K562 (cell line): ENCODE results near the gene ZKSCAN7. TPM values are rescaled to one million over a fixed set of nuclear protein-coding genes. Genes with fewer than 3 reads are reported as not detected.
A peak's percentile ranks its signal among the peaks of the same experiment; 100 is the strongest.

Experiments
- ARID2 ChIP-seq: fragments of 450-650 bp; IDR thresholded peaks from 2 replicates; pipeline ENCODE4 v1.6.1; 2017; ENCODE audit warnings: antibody characterized with exemption, mild to moderate bottlenecking
- CBX8 ChIP-seq: fragments of 200-600 bp; sonication (generic); IDR thresholded peaks from 2 replicates; pipeline ENCODE4 v1.6.1; 2012; ENCODE audit warnings: borderline replicate concordance, mixed run types, low read depth, mild to moderate bottlenecking, moderate library complexity, mixed read lengths, low read length, control low read depth, inconsistent platforms; ENCODE audit not compliant: poor library complexity, severe bottlenecking; ENCODE audit errors: extremely low read depth
- ELF4 ChIP-seq: fragments of 450-650 bp; formaldehyde crosslinking; IDR thresholded peaks from 2 replicates; pipeline ENCODE4 v1.4.0; 2022; ENCODE audit warnings: missing genetic modification characterization
- HNRNPLL ChIP-seq: fragments of 200-400 bp; formaldehyde crosslinking; IDR thresholded peaks from 2 replicates; pipeline ENCODE4 v1.6.1; 2017; ENCODE audit warnings: low read length, low read depth, mild to moderate bottlenecking; ENCODE audit not compliant: poor library complexity, severe bottlenecking
- MYBL2 ChIP-seq, 2 experiments: fragments of 450-650 bp in 1 of 2; sonication (generic) in 1 of 2; formaldehyde crosslinking in 1 of 2; IDR thresholded peaks; 2 replicates each; pipeline versions ENCODE4 v1.6.1 to v1.8.1; 2017 to 2022; ENCODE audit warnings: borderline replicate concordance in 1 of 2, inconsistent platforms in 1 of 2, low read depth in 1 of 2, mild to moderate bottlenecking in 1 of 2, missing genetic modification reagents in 1 of 2, moderate library complexity in 1 of 2
- NFYB ChIP-seq: IDR thresholded peaks from 2 replicates; pipeline ENCODE4 v1.6.1; 2011; ENCODE audit warnings: mild to moderate bottlenecking, moderate library complexity; ENCODE audit not compliant: insufficient read length; ENCODE audit errors: extremely low read depth
- POLR2A ChIP-seq: fragments of 450-650 bp; conservative IDR thresholded peaks from 2 replicates; pipeline ENCODE4 v1.6.1; 2016
- SRSF9 ChIP-seq: fragments of 200-400 bp; formaldehyde crosslinking; IDR thresholded peaks from 2 replicates; pipeline ENCODE4 v1.6.1; 2017; ENCODE audit warnings: low read depth, low read length, borderline replicate concordance
- TBL1XR1 ChIP-seq, 2 experiments: IDR thresholded peaks; 2 replicates each; pipeline ENCODE4 v1.6.1; 2012; ENCODE audit warnings: improper control_type of control experiment in 2 of 2, low read length in 2 of 2, mild to moderate bottlenecking in 1 of 2
- ZNF224 ChIP-seq: sonication (generic); formaldehyde crosslinking; IDR thresholded peaks from 2 replicates; pipeline ENCODE4 v1.8.0; 2022; ENCODE audit warnings: mild to moderate bottlenecking, missing genetic modification reagents
- ZNF445 ChIP-seq: fragments of 250-450 bp; sonication (Bioruptor Pico); IDR thresholded peaks from 2 replicates; pipeline ENCODE4 v1.4.0; 2020; ENCODE audit warnings: low read depth, mild to moderate bottlenecking, moderate library complexity
- polyA plus RNA-seq, 8 experiments: library from polyadenylated mRNA; depleted of rRNA in 4 of 8; stranded (reverse) in 5 of 8; unstranded in 3 of 8; fragments of >200 nt; fragmentation: Nextera tagmentation in 2 of 8; fragmentation: Illumina TruSeq in 1 of 8; extraction: Ambion mirVana in 2 of 8; extraction: Trizol in 1 of 8; gene quantifications; 2 replicates each; pipeline versions ENCODE4 v1.2.1 to v1.2.3, GENCODE V29; 2011 to 2014; ENCODE audit warnings: inconsistent platforms in 1 of 8, missing spikeins in 1 of 8
- total RNA-seq, 7 experiments: library from RNA; depleted of rRNA in 6 of 7; stranded (reverse); fragments of >200 nt in 6 of 7; fragmentation: Illumina TruSeq in 2 of 7; extraction: Trizol in 2 of 7; gene quantifications; 2 replicates each; pipeline versions ENCODE4 v1.2.1 to v1.2.3, GENCODE V29; 2011 to 2021; ENCODE audit warnings: low replicate concordance in 1 of 7
- TF ChIP-seq, protein P1 (sequence below), 3 experiments: IDR thresholded peaks in 2 of 3; conservative IDR thresholded peaks in 1 of 3; 2 replicates each; pipeline ENCODE4 v1.5.1; 2011 to 2012; ENCODE audit warnings: low read length in 3 of 3, mild to moderate bottlenecking in 3 of 3, control low read depth in 2 of 3, improper control_type of control experiment in 1 of 3, inconsistent platforms in 1 of 3, low read depth in 1 of 3, mixed read lengths in 1 of 3, moderate library complexity in 1 of 3; ENCODE audit not compliant: insufficient read depth in 2 of 3
- TF ChIP-seq, protein P2 (sequence below), 2 experiments: fragments of 450-650 bp; formaldehyde crosslinking in 1 of 2; IDR thresholded peaks; 2 replicates each; pipeline versions ENCODE4 v1.4.0 to v1.6.1; 2014 to 2020; ENCODE audit warnings: mild to moderate bottlenecking in 2 of 2, borderline replicate concordance in 1 of 2, low read depth in 1 of 2

The ZKSCAN7 gene
- total and polyA plus RNA-seq, 9 of the 15 experiments (the other 6 are each of a cell fraction or from before 2014, with no cell fraction given), result not detected

DNA sequence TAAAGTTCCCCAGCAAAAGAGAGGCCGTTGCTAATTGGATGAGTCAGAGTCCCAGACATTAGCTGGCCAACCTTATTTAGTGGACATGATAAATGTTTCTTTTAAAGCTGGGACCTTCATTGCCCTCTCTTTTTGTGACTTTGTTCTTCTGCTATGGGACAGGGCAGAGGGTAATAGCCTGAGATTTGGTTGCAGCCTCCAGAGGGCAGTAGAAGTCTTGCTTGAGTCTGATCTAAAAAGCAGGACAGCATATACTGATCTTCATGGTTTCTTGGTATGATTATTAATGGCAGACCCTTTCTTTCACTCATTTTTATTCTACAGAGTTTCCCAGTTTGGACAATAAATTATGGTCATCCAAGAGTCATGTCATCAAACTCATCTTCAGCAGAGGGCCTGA is 25.1 kb upstream of the ZKSCAN7 start (continued):
- TF ChIP-seq, protein P1, sequence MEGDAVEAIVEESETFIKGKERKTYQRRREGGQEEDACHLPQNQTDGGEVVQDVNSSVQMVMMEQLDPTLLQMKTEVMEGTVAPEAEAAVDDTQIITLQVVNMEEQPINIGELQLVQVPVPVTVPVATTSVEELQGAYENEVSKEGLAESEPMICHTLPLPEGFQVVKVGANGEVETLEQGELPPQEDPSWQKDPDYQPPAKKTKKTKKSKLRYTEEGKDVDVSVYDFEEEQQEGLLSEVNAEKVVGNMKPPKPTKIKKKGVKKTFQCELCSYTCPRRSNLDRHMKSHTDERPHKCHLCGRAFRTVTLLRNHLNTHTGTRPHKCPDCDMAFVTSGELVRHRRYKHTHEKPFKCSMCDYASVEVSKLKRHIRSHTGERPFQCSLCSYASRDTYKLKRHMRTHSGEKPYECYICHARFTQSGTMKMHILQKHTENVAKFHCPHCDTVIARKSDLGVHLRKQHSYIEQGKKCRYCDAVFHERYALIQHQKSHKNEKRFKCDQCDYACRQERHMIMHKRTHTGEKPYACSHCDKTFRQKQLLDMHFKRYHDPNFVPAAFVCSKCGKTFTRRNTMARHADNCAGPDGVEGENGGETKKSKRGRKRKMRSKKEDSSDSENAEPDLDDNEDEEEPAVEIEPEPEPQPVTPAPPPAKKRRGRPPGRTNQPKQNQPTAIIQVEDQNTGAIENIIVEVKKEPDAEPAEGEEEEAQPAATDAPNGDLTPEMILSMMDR (IDR thresholded peaks at IDR 0.05 in 2 of 3, conservative IDR thresholded peaks at IDR 0.05 in 1 of 3; ENCODE audit: insufficient read depth in 2 of 3, low read depth in 1 of 3, low read length in 3 of 3), result peak; percentile 33 to 48 (median 43); a peak in 4 of 6 replicates
- no peak for TF ChIP-seq ZNF445 (CRISPR knock-in tag)
- TF ChIP-seq, protein P2, sequence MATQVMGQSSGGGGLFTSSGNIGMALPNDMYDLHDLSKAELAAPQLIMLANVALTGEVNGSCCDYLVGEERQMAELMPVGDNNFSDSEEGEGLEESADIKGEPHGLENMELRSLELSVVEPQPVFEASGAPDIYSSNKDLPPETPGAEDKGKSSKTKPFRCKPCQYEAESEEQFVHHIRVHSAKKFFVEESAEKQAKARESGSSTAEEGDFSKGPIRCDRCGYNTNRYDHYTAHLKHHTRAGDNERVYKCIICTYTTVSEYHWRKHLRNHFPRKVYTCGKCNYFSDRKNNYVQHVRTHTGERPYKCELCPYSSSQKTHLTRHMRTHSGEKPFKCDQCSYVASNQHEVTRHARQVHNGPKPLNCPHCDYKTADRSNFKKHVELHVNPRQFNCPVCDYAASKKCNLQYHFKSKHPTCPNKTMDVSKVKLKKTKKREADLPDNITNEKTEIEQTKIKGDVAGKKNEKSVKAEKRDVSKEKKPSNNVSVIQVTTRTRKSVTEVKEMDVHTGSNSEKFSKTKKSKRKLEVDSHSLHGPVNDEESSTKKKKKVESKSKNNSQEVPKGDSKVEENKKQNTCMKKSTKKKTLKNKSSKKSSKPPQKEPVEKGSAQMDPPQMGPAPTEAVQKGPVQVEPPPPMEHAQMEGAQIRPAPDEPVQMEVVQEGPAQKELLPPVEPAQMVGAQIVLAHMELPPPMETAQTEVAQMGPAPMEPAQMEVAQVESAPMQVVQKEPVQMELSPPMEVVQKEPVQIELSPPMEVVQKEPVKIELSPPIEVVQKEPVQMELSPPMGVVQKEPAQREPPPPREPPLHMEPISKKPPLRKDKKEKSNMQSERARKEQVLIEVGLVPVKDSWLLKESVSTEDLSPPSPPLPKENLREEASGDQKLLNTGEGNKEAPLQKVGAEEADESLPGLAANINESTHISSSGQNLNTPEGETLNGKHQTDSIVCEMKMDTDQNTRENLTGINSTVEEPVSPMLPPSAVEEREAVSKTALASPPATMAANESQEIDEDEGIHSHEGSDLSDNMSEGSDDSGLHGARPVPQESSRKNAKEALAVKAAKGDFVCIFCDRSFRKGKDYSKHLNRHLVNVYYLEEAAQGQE (IDR thresholded peaks at IDR 0.05; ENCODE audit: borderline replicate concordance), result peak; percentile 55; the same call in 1 of the 2 replicates
- TF ChIP-seq, protein P2 (CRISPR knock-in tag; IDR thresholded peaks at IDR 0.05; ENCODE audit: low read depth), result no peak
- TF ChIP-seq POLR2A, result no peak
- TF ChIP-seq MYBL2 (IDR thresholded peaks at IDR 0.05; ENCODE audit: low read depth), result no peak
- TF ChIP-seq MYBL2 (CRISPR knock-in tag; IDR thresholded peaks at IDR 0.05; ENCODE audit: borderline replicate concordance), result no peak
- no peak for TF ChIP-seq CBX8
- TF ChIP-seq SRSF9, result no peak
- TF ChIP-seq ELF4 (CRISPR knock-in tag), result no peak
- TF ChIP-seq HNRNPLL, result no peak
- no peak for TF ChIP-seq ZNF224 (CRISPR knock-in tag)
- TF ChIP-seq TBL1XR1 (IDR thresholded peaks at IDR 0.05; ENCODE audit: low read length in 2 of 2), result no peak
- no peak for TF ChIP-seq ARID2
- no peak for TF ChIP-seq NFYB
